EH (cell line): ENCODE measurements around the gene RPS2.
"Not testable (repeated sequence)": the region's sequence is repeated elsewhere in the genome, so short reads cannot be mapped to it uniquely, and the experiment has no call there.

Experiments
- DNase-seq: peaks from one replicate; pipeline ENCODE4 v3.0.0-alpha.2; 2015; ENCODE audit warnings: low read depth

The RPS2 gene

DNA sequence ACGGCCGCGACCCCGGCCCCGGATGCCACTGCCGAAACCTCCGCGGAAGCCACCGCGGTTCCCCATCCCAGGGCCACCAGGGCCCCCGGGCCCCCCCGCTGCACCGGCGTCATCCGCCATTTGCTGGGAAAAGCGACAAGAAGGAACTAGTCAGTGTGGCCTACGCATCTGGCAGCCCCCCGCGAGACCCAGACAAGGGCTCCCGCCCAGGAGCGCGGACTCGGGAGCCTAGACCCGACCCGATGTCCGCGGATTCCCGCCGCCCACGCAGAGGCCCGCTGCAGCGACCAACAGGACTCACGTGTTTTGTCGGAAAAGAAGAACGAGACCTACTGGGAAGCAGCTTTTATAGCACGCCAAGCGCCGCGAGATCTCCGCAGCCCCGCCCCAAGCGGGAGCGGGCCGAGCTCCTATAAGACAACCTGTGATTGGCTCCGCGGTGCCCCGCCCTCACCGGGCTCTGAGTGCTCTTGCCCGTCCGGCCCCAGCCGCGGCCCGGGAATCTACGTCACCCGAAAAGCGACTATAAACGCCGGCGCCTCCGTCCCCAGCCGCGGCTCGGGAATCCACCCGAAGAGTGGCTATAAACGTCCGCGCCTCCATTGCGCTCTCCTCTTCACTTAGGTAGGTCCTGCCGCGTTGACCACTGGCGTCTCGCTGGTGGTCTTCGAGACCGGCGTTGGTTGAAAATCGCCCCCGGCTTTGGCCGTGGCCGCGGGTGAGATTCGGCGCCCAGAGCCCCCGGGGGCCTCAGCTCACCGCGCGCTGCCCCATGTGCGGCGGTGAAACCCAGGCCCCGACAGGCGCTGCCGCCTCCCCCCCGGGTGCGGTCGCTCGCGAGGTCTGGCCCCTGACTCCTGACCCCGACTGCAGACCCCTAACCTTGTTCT, at the start of gene RPS2:
RPS2 (minus strand) TSS at position 321 of the 890 bp plus-strand sequence; CDS start at position 120, 201 bp downstream.
- DNase-seq = peak; percentile 99

DNA sequence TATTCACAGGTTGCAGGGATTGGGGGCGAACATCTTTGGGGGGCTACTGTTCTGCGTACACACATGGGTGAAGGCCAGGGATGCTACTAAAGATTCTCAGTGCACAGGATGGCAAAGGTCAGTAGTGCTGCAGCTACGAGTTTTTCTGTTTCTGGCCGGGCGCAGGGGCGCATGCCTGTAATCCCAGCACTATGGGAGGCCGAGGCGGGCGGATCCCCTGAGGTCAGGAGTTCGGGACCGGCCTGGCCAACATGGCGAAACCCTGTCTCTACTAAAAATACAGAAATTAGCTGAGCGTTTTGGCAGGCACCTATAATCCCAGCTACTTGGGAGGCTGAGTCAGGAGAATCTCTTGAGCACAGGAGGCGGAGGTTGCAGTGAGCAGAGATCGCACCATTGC, 48.9 kb upstream of the RPS2 start:
- DNase-seq = no peak

DNA sequence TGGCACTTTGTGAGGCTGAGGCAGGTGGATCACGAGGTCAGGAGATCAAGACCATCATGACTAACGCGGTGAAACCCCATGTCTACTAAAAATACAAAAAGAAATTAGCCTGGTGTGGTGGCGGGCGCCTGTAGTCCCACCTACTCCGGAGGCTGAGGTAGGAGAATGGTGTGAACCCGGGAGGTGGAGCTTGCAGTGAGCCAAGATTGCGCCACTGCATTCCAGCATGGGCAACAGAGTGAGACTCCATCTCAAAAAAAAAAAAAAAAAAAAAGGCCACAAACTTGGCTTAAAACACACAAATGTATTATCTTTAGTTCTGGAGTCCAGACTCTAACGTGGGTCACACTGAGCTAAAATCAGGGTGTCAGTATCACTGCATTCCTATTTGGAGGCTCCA, 47.1 kb upstream of the RPS2 start:
- not testable (repeated sequence) for DNase-seq

DNA sequence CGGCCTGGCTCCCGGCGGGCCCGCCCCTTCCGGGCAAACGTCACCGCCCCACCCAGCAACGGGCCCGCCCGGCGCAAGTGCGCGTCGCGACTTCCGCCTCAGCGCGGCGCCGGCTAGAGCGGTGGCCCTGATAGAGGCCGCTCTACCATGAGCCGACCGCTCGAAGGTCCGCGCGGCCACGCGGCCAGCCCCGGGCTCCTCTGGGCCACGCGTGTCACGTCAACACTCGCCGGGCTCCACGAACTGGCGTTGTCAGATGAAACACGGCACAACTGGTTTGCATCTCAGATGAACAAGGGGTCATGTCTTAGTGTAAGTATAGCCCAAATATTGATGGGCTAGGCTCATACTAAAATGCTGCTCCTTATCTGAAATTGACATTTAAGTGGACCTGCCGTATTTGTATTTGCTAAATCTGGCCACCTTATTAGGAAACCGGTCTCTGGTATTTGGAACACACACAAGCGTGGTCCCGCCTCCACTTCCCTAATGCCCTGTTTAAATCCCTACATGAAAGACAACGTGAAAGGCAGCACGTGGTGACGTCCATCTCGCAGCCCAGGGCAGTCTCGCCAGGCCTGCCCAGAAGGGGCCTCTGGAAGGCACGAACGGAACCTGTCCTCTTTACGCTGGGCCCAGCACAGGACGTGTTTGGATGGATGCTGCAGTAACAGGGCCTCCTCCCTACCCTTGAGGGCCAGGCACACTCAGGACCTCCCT, 45.3 kb upstream of the RPS2 start, which contains the start of gene ZNF598:
ZNF598 (minus strand) TSS at position 31 of the 720 bp plus-strand sequence.
- peak; percentile 87 for DNase-seq

DNA sequence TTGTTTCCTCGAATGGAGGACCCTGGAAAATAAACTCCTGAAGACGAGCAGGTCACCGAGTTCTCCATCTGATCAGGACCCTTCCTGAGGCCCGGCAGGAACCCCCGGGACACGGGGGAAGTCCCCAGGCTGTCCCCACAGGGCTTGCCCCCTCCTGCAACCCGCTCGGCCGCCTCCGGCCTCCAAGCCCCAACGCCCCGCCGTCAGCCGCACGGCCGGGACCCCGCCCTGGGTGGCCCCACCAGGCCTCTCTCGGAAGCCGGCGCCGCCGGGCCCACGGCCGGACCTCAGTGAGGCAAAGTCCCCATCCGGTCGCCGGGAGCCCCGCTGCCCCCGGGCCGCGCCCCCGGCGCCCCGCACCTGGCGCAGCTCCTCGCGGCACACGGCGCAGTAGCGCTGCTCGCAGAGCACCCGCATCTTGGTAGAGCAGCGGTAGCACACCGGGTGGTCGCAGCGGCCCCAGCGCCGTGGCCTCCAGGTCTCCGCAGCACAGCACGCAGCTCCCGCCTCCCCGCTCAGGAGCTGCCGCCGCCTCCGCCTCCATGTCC, 44.6 kb upstream of the RPS2 start:
- peak; percentile 16 for DNase-seq

DNA sequence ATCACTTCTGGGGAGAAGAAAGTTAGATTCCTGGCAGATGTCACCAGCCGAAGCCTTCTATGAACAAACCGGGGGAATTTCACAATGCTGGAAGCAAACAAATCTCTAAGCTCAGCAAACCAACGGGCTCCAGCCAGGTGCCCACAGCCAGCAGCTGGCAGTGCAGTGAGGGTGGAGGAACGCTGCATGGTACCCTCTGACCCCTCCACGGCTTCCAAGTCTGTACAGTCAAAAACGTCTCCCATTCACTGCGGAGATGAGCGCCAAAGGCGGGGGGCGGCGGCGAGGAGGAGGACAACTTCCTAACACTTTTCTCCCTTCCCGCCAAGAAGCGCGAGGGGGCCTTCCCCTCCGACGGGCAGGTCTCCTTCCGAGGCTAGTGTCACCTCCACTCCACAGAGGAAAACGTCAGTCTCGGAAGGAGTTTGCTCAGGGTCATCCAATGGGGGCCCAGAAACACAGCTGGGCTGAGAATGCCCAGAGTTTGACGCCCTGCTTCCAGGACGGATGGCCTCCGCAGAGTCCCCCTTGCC, 44.1 kb upstream of the RPS2 start:
- DNase-seq = peak; percentile 38

DNA sequence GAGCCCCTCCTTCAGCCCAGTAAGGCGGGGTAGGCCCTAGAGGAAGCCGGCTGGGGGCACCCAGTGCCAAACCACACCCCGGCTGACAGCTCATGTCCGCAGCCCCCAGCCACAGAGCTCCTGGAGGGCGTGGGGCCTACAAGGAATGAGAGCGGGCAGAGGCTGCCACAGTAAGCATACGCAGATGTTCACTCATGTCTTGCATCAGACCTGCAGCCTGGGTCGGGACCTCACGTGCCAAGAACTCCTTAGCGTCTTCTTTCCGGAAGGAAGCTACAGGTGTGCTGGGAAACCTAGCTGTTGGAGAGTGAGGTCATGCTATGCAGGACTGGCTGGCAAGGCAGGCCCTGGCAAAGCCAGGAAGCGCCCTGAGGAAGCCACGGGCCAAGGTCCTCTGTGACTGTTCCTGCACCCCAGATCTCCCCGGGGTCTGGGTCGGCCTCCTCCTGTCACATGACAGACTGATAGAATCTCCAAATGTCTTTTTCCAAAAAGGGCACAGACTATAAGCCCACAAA, 43.4 kb upstream of the RPS2 start:
- peak; percentile 64 for DNase-seq

DNA sequence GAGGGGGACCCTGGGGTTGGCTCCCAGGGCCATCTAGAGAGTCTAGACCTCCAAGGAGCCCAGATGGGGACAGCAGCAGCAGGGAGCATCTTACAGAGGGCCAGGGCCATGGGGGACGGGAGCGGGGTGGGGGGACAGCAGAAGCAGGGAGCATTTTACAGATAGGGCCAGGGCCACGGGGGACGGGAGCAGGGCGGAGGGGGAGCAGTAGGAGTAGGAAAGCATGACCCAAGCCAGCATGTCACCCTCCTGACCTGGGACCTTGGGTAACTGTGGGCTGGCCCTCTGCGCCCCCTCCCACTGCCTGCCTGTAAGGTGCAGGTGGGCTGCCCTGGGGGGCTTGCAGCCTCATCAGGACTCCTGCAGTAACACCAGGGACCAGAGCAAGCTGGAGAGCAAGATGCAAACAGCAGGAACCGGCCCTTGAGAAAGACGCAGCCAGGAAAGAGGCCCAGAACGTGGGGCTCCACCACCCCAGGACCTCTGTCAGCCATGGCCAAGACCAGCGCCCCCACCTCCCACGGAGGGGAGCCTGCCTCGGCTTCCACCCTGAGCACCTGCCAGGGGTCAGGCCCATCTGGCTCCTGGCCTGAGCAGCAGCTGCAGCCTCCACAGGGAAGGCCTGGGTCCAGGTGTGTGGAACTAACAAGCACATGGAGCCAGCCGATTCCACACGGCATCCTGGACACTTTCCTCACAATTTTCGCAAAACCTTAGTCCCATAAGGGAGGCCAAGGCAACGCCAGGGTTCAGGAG, 42.6 kb upstream of the RPS2 start:
- DNase-seq = no peak

DNA sequence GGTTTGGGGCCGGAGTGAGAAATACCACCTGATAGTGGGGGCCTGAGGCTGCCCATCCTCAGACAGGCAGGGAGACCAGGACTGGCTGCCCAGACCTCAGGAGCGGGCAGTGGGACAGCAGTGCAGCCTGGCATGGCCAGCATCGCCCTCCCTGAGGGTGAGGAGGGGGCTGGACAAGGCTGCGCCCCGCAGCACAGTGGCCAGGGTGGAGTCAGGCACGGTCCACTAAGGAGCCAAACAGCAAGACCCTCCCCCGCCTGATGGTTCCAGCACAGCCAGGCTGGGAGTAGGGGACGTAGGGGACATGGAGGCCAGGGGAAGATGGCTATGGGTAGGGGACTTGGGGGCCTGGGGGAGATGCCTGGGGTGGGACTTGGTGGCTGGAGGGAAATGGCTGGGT, 41.7 kb upstream of the RPS2 start:
- DNase-seq = no peak

DNA sequence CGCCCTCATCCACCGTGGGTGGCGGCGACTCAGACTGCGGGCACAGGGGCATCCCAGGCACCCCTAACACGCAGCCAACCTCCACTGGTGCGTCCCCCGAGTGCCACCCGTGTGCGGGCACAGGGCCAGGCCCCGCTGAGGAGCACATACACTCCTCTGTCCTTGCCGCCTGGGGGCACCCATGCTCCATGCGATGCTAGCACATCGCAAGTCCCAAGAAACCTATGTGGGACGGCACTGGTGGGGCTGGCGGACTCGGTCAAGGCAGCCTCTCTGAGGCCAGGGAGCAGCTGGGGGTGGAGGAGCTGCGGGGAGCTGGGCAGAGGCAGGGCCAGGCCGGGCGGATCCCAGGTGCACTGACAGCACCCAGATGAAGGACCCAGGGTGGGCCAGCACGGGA, 41.0 kb upstream of the RPS2 start:
- no peak for DNase-seq

DNA sequence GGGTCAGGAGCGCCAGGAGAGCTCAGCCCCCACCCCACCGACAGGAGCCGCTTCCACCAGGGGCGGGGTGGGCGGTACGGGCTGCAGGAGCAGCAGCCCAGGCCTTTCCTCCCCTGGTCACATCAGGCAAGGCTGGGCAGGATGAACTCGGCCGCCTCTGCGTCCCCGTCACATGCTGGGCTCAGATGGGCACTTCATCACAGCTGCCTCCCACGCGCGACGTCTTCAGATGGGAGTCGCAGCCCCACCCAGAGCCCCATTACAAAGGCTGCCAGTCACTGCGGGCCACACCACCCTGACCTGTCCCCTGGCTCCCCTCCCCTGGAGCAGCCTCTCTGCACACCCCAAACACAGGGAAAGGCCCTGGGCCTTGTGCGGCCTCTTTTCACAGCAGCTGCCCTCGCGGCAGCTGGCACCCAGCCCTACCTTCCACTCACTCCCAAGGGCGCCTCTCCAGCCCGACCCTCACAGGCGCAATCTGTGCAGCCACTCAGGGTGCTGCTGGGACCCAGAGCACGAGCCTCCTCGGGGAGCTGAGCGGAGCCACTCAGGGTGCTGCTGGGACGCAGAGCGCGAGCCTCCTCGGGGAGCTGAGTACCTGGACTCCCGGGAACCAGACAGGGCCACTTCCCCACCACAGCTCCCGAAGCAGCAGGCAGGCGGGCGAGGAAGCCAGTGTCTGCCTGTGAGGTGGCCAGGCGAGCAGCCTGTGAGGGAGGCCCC, 40.3 kb upstream of the RPS2 start:
- DNase-seq = no peak

DNA sequence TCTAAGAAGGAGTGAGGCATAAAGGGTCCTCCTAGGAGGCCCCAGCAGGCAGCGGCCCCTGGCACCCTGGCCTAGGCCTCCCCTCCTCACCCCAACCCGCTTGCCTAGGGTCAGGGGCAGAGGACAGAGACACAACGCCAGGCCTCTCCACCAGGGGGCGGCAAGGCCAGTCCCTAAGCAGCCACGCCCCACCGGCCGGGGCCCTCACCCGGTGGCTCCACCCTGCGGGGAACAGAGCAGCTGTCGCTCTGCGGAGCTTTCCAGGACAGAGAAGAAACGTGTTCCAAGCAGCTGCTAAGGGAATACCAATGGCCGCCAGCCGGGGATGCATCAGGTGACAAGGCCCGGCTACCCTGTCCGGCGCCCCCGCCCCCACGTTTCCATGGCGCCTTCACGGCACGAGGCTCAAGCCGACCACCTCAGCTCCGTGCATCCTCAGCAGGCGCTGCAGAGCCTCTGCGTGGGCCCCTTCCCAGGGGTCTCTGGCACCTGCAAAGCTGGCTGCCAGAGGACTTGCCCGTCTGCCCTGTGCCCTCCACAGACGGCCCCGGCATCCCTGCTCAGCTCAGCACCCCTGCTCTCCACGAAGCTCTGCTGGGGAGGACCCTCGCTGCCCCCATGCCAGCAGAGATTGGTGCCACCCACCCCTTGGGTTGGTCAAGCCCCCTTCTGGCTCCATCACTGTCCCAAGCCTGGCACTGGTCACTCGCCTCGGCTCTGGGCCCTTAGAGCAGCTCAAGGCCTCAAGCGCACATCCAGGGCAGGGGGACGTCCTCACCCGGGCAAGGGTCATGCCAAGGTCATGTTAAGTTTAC, 39.4 kb upstream of the RPS2 start:
- peak; percentile 80 for DNase-seq

DNA sequence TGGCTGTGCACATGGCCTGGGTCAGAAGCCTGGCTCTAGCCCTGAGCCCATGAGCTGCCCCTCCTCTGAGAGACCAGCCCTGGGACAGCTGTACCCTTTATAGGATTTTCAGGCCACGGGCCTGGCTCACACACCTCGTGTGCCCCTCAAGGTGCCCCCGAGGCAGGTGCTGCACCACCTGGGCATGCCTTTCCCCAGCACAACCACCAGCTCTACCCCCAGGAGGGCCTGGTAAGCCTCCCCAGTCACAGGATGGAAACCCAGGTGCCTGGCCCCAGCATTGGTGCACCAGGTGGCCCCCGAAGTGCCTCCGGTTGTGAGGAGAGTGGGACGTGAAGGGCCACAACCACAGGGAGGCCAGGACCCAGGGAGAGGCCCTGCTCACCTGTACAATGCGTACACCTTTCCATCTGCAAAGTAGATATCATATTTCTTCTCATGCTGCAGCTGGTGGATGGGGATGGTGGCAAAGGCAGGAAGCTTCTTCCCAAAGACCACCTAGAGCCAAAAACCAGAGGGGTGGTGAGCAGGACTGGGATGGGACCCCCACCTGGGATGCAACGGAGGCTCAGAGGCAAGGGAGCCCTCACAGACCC, 38.7 kb upstream of the RPS2 start:
- DNase-seq = no peak

DNA sequence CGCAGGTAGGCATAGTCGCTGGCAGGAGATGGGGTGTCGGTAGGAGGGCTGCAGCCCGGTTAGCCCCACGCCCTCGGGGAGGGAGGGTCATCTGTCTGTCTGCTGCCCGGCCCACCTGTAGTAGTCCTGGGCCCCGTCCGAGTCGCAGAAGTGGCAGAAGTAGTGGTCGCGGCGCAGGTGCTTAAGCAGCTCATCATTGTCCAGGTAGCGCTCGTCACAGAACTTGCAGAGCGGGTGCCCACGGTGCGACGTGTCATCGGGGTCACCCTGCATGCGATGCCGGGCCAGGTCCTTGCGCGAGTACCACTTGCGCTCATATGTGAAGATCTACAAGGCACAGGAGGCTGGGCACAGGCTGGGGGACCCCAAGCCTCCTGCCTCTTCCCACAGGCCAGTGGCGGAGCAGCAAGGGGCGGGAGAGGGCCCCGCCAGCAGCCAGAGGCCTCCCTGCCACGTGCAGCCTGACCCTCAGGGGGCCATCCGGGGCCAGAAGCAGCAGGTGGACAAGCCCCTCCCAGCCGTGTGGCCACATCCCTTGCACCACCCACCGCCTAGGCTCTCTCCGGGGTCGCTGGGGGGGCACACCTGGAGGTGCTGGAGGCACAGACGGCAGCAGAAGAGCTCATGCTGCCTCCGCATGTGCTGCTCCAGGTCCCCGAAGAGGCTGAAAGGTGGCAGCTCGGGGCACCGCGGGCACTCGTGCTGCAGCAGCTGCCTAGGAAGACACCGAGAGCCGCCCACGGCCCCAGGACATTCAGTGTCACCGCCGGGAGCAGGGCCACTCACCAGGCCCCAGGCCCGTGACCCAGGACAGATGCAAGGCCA, 38.0 kb upstream of the RPS2 start:
- no peak for DNase-seq

DNA sequence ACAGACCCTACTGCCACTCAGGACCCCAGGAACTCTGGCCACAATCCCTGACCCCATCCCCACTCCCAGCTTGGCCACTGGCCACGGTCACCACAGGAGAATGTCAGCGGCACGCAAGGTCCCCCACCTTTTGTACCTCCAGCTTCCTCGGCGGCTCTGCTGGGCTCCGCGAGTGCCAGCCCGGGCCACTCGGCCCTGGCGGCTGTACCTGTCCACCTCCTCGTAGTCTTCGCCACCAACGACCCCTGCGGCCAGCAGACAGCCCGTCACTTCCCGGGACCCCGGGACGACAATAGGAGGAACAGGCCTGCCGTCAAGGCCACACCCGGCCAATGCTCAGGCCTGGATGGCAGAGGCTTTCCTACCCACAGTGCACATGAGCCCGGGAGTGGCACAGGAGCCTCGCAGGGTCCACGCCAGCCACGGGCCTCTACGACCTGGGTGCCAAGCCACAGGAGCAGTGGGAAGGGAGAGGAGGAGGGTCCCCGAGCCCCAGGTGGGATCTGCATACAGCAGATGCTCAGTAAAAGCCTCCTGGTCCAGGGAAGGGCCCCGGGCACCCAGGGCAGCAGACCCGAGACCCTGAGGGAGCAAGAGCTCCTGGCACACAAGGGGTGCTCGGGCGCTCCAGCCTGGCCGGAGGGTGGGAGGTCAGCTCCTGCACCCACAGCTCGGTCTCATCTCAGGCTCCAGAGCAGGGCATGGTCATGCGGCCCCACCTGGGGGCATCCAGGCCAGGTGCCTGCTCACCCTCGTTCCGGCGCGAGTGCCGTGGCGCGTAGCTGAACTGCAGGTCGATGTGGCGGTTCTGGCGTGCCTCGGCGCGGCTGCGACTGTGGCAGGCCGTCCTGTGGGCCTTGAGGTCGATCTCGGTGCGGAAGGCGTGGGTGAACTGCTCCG, 37.1 kb upstream of the RPS2 start:
- no peak for DNase-seq

DNA sequence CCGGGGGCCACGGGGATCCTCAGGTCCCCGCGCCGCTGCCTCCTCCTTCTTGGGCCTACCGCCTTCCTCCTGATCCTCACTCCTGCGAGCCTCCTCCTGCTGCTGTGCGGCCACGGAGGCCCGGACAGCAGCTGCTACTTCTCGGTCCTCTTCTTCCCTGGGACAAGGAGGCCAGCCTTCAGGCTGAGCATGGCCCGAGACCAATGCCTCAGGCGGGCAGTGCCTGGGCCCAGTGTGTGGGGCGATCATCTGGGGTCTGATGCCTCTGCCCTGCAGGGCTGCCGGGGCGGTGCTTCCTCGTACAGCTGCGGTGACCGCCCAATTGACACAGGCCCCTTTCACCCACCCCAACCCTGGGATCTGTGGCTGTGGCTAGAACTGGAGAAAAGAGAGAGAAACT, 36.4 kb upstream of the RPS2 start:
- no peak for DNase-seq

DNA sequence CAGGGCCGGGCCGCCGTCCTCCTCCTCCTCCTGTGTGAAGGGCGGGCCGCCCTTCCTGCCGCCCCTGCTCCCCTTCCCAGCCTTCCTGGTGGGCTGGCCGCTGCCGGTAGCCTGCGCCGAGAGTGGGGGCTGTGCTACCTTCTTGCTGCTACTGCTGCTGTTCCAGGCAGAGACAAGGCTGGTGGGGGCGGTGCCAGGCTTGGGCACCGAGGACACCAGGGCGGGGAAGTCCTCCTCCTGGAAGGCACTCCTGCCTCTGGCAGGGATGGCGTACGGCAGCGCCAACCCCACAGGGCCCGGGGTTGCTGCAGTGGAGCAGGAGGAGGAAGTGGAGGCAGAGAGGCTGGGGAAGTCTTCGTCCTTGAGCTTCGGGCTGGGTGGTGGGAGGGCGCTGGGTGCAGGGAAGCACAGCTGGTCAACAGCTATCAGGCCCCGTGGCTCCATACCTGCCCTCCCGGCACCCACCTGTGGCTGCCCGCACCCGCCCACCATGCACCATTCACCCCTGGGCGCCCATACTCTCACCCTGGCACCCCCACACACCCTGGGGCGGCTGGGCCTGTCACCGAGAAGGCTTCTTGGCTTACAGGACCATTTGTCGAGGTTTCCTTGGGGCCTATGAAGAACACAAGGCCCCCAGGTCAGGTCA, 35.4 kb upstream of the RPS2 start:
- DNase-seq = no peak
